OCI-LY1 (cell line): ENCODE results near the gene COL6A2.

Experiments used
- H2AFZ ChIP-seq: fragments of 200-600 bp; sonication (generic), shearing (Covaris generic); 2 replicates; pipeline ENCODE4 v1.6.0; 2014; ENCODE audit warnings: antibody characterized with exemption, mild to moderate bottlenecking, low read length
- H3F3A ChIP-seq: fragments of 200-600 bp; sonication (generic), shearing (Covaris generic); 2 replicates; pipeline ENCODE4 v1.6.0; 2014; ENCODE audit warnings: mild to moderate bottlenecking, antibody characterized with exemption, low read length, moderate library complexity; ENCODE audit not compliant: insufficient read depth
- H3K27ac ChIP-seq: fragments of 200-600 bp; sonication (generic); 2 replicates; pipeline ENCODE4 v1.5.1; 2014; ENCODE audit warnings: low read length, mixed run types, mild to moderate bottlenecking, low read depth; ENCODE audit not compliant: poor library complexity, severe bottlenecking
- H3K27me3 ChIP-seq: fragments of 200-600 bp; sonication (generic); 2 replicates; pipeline ENCODE4 v1.6.0; 2014; ENCODE audit warnings: antibody characterized with exemption, mild to moderate bottlenecking, low read length, moderate library complexity; ENCODE audit not compliant: insufficient read depth
- H3K36me3 ChIP-seq: fragments of 200-600 bp; sonication (generic); 2 replicates; pipeline ENCODE4 v1.6.1; 2014; ENCODE audit warnings: mild to moderate bottlenecking, antibody characterized with exemption, low read length, moderate library complexity, mixed read lengths; ENCODE audit not compliant: insufficient read depth
- H3K4me1 ChIP-seq: fragments of 200-600 bp; sonication (generic); 2 replicates; pipeline ENCODE4 v1.5.1; 2014; ENCODE audit warnings: mild to moderate bottlenecking, low read length, moderate library complexity; ENCODE audit not compliant: insufficient read depth, severe bottlenecking
- H3K4me2 ChIP-seq: fragments of 200-600 bp; sonication (generic), shearing (Covaris generic); 2 replicates; pipeline ENCODE4 v1.6.1; 2014; ENCODE audit warnings: low read length
- H3K4me3 ChIP-seq: fragments of 200-600 bp; sonication (generic); 2 replicates; pipeline ENCODE4 v1.5.1; 2014; ENCODE audit warnings: low read length, low read depth, mild to moderate bottlenecking, mixed read lengths; ENCODE audit not compliant: poor library complexity, severe bottlenecking
- H3K79me2 ChIP-seq: fragments of 200-600 bp; shearing (Covaris generic); 2 replicates; pipeline ENCODE4 v1.6.1; 2016; ENCODE audit warnings: mixed run types, low read length, mixed read lengths; ENCODE audit not compliant: insufficient read depth
- H3K9ac ChIP-seq: fragments of 200-600 bp; sonication (generic), shearing (Covaris generic); 2 replicates; pipeline ENCODE4 v1.6.1; 2014; ENCODE audit warnings: mild to moderate bottlenecking, low read length, mixed read lengths
- H3K9me2 ChIP-seq: fragments of 200-600 bp; sonication (generic), shearing (Covaris generic); 2 replicates; pipeline ENCODE4 v1.6.1; 2014; ENCODE audit warnings: low read depth, mild to moderate bottlenecking, low read length, mixed read lengths
- H3K9me3 ChIP-seq: fragments of 200-600 bp; shearing (Covaris generic); 2 replicates; pipeline ENCODE4 v1.6.1; 2014; ENCODE audit warnings: low read length, mixed read lengths
- H4K20me1 ChIP-seq: fragments of 200-600 bp; sonication (generic), shearing (Covaris generic); 2 replicates; pipeline ENCODE4 v1.6.0; 2016; ENCODE audit warnings: mild to moderate bottlenecking, low read length; ENCODE audit not compliant: insufficient read depth
- CTCF ChIP-seq: fragments of 200-600 bp; sonication (generic), shearing (Covaris generic); IDR thresholded peaks from 2 replicates; pipeline ENCODE4 v1.5.1; 2017; ENCODE audit warnings: mild to moderate bottlenecking, antibody characterized with exemption, low read length, moderate library complexity, mixed read lengths
- EZH2 ChIP-seq: fragments of 200-600 bp; sonication (generic), shearing (Covaris generic); IDR thresholded peaks from 2 replicates; pipeline ENCODE4 v1.8.0; 2017; ENCODE audit warnings: borderline replicate concordance, mixed run types, mild to moderate bottlenecking, antibody characterized with exemption, low read length, moderate library complexity, mixed read lengths

COL6A2 gene

GRCh38 chr21:46154955-46155513, 57.1 kb downstream of the COL6A2 start:
- no peak for TF ChIP-seq EZH2
- TF ChIP-seq CTCF = no peak
- H3F3A ChIP-seq = no peaks in the 10 kb centered on the region
- H3K9me2 ChIP-seq = no peaks in the 10 kb centered on the region
- no peaks in the 10 kb centered on the region for H3K27me3 ChIP-seq
- H3K27ac ChIP-seq = no peak overlapping the region
- H3K36me3 ChIP-seq = no peaks in the 10 kb centered on the region
- H3K9ac ChIP-seq = no peak overlapping the region
- no peaks in the 10 kb centered on the region for H3K4me1 ChIP-seq
- no peak overlapping the region for H3K4me2 ChIP-seq
- H3K4me3 ChIP-seq = no peak overlapping the region
- H3K79me2 ChIP-seq = no peaks in the 10 kb centered on the region
- no peaks in the 10 kb centered on the region for H4K20me1 ChIP-seq
- no peak overlapping the region for H2AFZ ChIP-seq
- H3K9me3 ChIP-seq = no peaks in the 10 kb centered on the region

- Histone ChIP-seq H3K9ac (no peak within 1 kb of the TSS), H3K79me2 (no peaks in the 10 kb centered on the region), H3K4me3 (no peak within 1 kb of the TSS), H3K9me2 (no peaks in the 10 kb centered on the region), H3F3A (no peaks in the 10 kb centered on the region), H3K9me3 (no peaks in the 10 kb centered on the region), H3K4me1 (no peaks in the 10 kb centered on the region), H3K27me3 (no peaks in the 10 kb centered on the region), H3K4me2 (no peak within 1 kb of the TSS), H4K20me1 (no peaks in the 10 kb centered on the region), H3K36me3 (no peaks in the 10 kb centered on the region), H2AFZ (no peak within 1 kb of the TSS), H3K27ac (no peak within 1 kb of the TSS)
- TF ChIP-seq CTCF = no peak
- TF ChIP-seq EZH2 = no peak
Measured at GRCh38 chr21:46155514-46156377, 57.8 kb downstream of the COL6A2 start, which contains the start of gene FTCD. TSS of gene FTCD (minus strand) at chr21:46155579. CDS start at chr21:46155523, 56 bp downstream.

GRCh38 chr21:46156378-46156645, 58.4 kb downstream of the COL6A2 start:
- Histone ChIP-seq H3K79me2 (no peaks in the 10 kb centered on the region), H3K9me3 (no peaks in the 10 kb centered on the region), H4K20me1 (no peaks in the 10 kb centered on the region), H3K9me2 (no peaks in the 10 kb centered on the region), H3K4me2 (no peak overlapping the region), H3K27ac (no peak overlapping the region), H3F3A (no peaks in the 10 kb centered on the region), H3K36me3 (no peaks in the 10 kb centered on the region), H3K9ac (no peak overlapping the region), H3K27me3 (no peaks in the 10 kb centered on the region), H3K4me3 (no peak overlapping the region), H2AFZ (no peak overlapping the region), H3K4me1 (no peaks in the 10 kb centered on the region)
- TF ChIP-seq EZH2 (no peak), CTCF (no peak)
